ENCODE measurements around the gene FOXC2.

The FOXC2 gene

DNA sequence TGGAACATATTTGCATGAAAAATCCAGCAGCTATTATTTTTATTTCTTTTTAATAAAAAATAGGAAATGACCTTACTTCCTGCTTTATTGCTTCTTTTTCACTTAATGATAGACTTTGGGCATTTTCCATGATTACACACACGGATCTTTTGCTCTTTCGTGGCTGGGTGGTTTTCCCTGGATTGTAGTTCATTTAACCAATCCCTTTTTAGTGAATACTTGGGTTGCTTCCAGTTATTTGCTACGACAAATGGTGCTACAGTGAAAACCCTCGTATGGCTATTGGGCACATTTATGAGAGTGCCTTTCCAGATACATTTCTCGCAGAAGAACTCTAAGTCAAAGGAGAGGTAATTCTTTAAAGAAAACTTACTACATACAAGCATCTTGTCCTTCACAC, 50.3 kb downstream of the FOXC2 start:
- no peak for DNase-seq (ENCODE audit: low spot score)

- no peak for DNase-seq (ENCODE audit: low spot score)
These were observed 52.0 kb downstream of the FOXC2 start for GRCh38 chr16:86618431-86619238.
